HG03457 (cell line): ENCODE data around the gene SHISA7.

ENCODE experiments used
- ATAC-seq: cut with Tn5 transposase; IDR thresholded peaks from one replicate; pipeline ENCODE4 v1.9.1; 2021; ENCODE audit warnings: moderate number of reproducible peaks; ENCODE audit not compliant: unreplicated experiment

The SHISA7 gene

DNA sequence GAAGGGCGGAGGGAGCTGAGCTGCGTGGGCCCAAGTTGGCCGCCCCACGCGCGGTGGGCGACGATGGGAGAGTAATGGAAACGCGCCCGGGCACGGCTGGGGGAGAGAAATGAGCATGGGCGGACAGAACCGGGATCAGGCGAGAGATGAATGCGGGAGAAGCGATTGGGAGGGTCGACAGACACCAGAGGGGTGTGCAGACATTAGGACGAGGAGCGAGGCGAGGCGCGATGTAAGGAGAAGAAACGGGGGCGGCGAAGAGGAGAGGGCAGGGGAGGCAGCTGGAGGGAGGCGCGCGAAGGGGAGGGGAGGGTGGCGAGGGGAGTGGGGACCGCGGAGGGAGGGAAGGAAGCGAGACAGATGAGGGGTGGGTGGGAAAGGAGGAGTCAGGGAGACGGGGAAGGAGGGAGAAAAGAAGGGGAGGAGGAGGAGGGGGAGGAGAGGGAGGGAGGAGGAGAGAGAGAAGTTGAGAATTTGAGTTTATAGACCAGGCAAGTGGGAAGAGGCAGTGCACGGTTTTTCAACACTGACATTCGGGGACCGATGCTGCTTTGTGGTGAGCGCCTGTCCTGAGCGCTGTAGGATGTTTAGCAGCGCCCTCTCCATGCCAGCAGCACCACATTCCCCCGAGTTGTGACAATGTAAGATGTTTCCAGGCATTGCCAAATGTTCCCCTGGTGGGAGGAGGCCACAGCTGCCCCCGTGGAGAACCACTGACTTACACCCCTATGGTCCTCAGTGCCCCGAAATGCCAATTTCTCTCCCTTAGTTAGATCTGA, at the start of gene SHISA7:
SHISA7 (minus strand) TSS at position 256 of the 779 bp plus-strand sequence. CDS start 437 bp downstream, outside the sequence.
- ATAC-seq = no peak

DNA sequence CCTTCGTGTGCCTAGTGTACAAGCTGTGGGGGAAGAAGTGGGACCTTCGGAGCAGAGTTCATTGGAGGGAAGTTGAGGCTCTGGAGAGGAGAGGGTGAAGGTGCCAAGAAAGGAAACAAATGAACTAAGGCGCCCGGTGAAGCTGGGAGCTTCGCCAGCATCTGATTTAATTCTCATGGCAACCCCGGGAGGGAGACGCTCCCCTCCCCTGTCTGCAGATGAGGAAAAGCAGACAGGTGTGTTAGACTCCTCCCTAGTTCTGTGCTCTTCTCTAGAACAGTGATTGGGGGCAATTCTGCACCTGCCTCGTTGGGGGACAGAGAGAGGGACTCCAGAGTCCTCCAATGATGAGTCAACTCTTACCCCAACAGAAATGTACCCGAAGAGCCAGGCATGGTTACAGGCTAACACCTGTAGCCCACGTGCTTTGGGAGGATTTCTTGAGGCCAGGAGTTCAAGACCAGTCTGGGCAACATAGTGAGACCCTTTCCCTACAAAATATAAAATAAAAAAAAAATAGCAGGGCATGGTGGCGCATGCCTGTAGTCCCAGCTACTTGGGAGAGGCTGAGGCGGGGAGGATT, 49.4 kb upstream of the SHISA7 start:
- ATAC-seq = no peak

DNA sequence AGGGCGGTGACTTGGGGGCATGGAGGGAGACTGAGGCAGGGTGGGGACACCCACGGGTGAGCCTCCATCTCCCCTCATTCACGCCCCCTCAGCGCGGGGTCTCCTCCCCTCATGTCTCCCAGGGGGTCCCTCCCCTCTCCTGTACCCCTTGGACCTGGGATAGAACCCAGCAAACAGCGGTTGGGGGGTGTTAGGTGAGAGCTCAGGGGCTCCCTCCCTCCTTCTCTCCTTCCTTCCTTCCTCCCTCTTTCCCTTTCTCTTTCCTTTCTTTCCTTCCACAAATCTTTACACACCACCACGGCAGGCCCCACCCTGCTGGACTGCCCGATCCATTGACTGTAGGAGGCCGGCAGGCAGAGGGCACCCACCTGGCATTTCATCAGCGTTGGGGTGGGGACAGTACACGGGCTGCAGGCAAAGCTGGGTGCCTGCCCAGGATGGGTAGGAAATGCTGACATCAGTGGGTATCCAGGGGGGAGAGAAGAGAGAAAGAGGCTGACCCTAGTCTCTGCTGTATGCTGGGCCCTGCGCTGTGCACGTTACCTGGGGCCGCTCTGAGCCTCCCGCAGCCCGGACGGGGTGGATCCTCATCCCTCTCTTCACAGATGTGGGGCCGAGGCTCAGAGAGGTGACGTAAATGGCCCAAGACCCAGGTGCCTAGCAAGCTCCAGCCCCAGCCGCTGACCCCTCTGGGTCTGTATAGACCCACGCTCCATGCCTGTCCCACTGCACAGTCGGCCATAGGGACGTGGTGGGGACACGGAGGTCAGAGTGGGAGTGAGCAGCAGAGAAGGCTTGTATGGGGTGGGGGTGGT, 48.7 kb upstream of the SHISA7 start:
- no peak for ATAC-seq

DNA sequence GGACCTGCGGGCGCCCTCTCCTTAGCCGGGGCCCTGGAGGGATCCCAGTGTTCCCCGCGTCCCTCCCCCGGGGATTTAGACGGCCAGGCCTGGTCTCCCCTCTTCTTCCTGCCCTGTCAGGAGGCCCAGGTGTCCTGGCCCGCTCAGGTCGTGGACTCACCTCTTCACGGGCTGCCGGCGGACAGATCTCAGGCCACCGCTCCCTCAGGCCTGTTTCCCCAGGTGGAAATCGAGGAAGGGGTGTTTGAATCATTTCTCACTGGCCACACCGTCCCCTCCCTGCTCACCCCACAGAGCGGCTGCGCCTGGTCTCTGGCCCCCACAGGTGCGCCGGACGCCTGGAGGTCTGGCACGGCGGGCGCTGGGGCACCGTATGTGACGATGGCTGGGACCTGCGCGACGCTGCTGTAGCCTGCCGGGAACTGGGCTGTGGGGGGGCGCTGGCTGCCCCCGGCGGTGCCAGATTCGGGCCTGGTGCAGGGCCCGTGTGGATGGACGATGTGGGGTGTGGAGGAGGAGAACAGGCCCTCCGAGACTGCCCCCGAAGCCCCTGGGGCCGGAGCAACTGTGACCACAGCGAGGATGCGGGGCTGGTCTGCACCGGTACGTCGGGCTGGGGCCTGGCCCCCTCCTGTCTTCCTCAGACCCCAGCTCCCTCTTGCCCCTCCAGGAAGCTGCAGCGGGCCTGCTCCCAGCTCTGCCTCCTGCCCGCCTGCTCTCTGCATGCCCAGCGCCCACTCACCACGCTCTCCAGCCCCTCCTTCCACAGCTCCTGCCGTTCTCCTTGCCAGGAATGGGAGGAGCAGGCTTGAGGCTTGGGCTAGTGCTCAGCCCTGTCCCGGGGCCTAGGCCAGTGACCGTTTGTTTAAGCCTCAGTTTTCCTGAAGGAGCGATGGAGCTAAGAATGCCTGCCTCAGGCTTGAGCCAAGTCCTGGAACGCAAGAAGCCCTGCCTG, 47.7 kb upstream of the SHISA7 start:
- ATAC-seq = no peak

DNA sequence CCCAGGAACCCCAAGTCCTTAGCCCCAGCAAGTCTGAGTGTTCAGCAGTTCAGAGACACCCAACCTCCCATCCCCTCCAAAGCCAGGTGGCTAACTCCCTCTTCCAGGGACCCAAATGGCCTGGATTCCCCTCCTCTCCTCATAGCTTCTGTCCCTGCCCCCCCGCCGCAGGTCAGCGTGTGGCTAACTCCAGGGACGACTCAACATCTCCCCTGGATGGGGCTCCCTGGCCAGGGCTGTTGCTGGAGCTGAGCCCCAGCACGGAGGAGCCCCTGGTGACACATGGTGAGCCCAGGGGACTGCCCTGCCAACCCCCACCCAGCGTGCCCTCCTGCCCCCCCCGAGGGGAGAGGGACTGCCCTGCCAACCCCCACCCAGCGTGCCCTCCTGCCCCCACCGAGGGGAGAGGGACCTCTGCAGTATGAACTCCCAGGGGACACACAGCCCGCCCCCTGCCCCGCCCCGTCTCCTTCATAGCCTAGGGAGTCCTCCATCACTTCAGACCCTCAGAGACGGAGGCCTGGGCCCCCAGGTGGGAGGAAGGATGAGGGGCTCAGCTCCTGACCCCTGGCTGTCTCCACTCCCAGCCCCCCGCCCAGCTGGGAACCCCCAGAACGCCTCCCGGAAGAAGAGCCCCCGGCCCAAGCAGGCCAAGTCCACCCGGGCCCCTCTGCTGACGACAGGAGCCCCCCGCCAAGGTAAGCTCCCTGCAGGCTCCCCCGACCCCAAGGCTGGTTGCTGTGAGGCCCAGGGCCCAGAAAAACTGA, 46.8 kb upstream of the SHISA7 start:
- no peak for ATAC-seq

DNA sequence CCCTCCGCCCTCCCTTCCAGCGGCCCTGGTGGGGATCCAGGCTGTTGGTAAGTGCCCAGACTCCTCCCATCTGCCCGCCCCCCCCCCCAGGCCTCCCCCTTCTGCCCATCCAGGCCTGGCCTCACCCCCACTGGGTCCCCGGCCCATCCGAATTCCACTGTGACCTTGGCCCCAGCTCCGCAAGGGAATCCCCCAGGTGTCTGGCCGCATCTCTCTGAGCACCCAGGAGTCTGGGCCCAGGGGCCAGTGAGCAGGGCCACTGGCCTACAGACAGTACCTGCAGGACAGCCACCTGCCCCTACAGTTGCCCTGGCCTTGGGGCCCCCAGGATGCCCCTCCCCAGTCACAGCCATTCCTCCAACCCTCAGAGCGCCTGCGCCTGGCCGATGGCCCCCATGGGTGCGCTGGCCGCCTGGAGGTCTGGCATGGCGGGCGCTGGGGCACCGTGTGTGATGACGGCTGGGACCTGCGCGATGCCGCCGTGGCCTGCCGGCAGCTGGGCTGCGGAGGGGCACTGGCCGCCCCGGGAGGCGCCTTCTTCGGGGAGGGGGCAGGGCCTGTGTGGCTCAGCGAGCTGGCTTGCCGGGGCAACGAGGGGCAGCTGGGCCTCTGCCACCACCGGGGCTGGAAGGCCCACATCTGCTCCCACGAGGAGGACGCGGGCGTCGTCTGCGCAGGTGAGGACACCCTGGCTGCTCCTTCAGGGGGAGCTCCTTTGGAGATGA, 46.0 kb upstream of the SHISA7 start:
- ATAC-seq = no peak

DNA sequence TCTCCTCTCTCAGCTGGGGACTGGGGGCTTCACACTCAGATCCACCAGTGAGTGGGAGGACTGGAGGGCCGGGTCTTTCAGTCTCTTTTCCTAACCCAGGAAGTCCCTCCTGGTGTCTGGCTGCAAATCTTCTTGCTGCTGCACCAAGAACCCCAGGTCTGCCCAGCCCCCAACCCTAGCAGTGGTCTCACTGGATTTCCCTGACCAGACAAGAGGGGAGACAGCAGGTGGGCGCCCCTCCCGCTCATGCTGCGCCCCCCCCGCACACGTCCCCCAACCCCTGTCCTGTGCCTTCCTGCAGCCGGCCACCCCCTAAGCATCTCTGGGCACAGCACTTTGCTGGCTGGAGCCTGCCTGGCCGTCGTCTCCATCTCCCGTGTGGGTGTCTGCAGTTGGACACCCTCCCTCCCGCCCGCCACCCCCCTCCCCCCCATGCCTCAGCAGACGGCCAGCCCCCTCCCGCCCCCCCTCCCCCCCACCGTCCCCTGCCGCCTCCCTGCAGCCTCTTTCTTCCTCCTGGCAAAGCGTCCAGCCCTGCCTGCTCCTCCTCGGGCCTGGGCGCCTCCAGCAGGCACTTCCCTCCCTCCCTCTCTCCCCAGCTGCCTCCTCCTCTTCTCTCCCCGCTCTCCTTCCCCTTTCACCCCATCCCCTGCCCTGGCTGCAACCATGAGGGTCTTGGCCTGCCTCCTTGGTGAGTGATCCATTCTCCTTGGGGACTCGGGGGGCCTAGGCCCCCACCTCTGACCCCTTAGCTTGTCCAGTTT, 45.0 kb upstream of the SHISA7 start, which contains the start of gene SSC5D:
SSC5D (plus strand) TSS at position 513 of the 764 bp plus-strand sequence; CDS start at position 667, 154 bp downstream.
- no peak for ATAC-seq

DNA sequence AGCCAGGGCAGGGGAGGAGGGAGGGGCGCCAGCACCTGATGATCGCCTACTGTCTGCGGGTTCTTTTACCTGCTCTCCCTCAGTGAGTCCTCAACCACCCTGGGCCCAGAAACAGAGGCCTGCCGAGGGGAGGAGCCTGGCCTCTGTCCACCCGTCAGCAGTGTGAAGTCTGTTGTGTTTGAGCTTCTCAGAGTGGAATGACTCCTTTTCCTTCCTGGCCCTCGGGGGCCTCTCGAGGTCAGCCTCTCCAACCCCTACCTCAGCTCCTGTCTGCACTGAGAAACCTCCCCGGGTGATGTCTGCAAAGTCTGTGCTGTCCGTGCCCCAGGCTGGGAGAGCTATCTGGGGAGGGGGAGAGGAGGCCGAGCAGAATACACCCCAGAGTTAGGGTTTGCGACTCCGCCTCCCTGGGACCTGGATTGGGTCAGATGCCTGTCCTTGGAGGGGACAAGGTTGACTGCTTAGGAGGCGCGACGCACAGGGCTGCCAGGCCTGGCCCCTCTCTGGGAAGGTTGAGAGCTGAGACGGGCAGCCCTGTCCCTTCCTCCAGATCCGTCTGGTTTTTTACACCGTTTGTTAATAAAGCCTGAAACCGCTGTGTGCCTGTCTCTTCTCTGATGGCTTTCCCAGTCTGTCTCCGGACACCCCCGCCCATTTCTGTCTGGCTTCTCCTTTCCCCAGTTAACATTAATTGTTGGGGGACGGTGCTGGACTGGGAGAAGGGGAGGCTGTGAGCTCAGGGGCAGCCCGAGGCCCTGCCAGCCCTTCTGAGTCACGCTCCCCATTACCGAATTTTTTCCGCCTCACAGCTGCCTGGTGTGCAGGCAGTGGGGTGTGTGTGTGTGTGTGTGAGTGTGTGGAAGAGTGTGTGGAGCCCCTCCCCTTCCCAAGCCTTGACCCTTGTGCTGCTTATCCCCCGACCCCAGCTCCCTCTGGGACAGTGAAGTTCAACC, 44.1 kb upstream of the SHISA7 start:
- ATAC-seq = no peak

DNA sequence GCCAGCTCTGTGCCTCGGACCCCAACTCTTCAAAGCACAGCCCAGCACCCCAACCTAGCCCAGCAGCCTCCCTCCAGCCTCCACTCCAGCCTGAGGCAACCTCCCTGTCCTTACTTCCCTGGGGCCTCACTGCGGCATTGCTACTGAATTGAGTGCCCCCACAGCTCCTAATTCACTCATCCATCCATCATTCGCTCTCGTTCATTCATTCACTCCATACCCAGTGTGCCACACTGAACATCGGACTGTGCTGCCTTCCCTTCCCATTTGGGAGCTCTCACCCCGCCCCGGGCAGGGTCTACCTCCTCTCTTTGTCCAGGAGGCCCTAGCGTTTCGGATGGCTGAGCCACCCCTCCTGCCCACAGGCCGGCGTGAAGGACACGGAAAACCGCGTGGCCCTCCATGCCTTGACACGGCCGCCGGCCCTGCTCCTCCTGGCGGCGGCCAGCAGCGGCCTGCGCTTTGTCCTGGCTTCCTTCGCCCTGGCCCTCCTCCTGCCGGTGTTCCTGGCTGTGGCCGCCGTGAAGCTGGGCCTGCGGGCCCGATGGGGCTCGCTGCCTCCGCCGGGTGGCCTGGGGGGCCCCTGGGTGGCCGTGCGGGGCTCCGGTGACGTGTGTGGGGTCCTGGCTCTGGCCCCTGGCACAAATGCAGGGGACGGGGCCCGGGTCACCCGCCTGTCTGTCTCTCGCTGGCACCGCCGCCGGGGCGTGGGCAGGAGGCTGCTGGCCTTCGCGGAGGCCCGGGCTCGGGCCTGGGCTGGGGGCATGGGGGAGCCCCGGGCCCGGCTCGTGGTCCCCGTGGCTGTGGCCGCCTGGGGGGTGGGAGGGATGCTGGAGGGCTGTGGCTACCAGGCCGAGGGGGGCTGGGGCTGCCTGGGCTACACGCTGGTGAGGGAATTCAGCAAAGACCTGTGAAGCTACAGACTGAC, 43.2 kb upstream of the SHISA7 start:
- ATAC-seq = no peak

DNA sequence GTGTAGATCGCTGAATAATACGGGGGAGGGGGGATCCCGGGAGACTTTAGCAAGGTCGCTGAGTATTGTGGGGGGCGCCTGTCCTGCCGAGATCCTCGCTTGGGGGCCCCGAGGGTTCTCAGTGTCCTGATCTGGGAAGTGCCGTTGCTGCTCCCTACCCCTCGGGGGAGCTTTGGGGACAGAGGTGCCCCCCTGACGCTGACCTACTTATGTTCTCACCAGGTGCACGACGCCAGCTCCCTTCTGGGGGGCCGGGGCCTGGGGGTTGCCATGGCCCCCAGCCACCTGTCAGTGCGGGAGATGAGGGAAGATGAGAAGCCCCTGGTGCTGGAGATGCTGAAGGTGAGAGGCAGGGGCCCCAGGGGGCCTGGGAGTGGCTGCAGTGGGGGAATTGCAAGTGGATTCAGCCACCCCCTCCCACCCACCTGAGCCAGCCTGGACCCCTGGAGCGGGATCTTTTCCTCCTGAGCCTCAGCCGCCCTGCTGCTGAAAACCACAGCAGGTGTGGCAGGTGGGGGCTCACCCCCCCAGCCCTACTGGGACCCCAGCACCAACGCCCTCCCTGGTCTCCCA, 42.4 kb upstream of the SHISA7 start:
- no peak for ATAC-seq

DNA sequence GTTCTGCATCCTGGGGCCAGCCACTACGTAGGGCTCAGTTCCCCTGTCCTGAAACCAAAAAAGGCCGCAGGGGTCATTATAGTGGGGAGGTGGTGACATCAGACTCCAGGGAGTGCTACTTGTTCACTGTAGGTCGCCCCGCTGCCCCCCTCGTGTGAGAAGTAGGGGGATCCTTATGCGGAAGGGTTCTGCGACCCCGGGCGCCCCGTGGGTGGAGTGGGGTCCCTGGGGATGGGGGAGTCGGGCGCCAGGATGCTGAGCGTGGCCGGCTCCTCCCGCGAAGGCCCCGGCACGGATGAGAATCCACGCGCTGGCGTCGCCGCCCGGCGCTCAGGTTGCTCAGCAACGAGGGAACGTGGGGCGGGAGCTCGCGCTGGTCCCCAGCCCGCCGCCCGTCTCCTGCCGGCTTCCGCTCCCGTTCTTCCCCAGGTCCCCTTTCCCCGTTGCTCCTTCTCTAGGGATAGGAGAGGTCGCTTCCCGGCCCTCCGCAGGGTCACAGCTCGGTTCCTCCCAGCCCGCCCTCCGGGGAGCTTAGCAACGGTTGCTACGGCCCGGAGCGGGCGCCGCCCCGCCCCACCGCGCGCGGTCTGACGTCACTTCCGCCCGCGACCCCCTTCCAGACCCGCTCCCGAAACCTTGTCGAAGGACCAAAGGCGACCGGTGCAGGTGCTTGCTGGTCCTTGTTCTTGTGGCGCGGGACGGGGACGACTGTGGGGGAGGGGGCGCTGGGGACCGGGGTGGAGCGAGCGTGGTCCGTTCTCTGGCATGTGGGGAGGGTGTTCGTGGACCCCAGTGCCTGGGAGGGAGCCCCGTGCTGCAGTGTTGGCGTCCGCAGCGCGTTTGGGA, 41.7 kb upstream of the SHISA7 start, which contains the start of gene NAT14:
NAT14 (plus strand) TSS at position 596 of the 846 bp plus-strand sequence. CDS start 521 bp downstream, outside the sequence.
- no peak for ATAC-seq

DNA sequence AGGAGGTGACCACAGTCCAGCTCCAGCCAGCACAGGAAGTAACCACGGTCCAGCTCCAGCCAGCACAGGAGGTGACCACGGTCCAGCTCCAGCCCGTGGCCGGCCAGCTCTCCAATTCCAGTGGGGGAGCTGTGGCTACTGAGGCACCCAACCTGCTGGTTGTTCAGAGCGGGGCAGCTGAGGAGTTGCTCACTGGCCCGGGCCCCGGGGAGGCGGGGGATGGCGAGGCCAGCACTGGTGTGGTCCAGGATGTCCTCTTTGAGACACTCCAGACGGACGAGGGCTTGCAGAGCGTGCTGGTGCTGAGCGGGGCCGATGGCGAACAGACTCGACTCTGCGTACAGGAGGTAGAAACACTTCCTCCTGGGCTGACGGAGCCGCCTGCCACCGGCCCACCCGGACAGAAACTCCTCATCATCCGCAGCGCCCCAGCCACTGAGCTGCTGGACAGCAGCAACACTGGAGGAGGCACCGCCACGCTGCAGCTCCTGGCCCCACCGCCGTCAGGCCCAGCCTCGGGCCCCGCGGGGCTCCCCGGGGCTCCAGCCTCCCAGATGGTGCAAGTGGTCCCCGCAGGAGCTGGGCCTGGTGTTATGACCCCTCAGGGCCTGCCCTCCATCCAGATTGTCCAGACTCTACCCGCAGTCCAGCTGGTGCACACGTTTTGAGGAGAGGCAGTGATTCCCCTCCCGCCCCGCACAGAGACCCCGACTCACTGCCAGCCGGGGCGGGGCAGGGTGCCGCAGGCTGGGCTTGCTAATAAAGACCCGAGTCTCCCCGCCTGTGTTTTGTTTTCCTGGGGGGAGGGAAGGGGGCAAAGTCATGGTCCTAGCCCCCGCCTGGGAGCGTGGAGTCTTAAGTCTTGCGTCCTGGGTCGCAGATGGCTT, 40.8 kb upstream of the SHISA7 start:
- ATAC-seq = no peak

DNA sequence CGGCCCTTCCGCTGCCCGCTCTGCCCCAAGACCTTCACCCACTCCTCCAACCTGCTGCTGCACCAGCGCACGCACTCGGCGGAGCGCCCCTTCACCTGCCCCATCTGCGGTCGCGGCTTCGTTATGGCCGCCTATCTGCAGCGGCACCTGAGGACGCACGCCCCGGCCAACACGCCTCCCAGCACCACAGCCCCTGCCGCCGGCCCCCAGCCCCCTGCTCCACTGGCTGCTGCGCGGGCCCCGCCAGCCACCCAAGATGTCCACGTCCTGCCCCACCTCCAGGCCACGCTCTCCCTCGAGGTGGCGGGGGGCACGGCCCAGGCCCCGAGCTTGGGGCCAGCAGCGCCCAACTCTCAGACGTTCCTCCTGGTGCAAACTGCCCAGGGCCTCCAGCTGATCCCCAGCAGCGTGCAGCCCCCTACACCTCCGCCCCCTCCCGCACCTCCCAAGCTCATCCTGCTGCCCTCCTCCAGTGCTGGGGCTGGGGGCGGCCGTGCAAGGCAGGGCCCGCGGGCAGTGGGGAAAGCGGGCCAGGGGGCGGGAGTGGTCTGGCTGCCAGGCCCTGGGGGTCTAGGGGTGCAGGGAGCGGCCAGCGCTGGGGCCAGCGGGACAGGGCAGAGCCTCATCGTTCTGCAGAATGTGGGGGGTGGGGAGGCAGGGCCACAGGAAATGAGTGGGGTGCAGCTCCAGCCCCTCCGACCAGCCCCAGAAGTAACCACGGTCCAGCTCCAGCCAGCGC, 40.0 kb upstream of the SHISA7 start:
- ATAC-seq = no peak
